Common myeloid progenitor, CD34-positive (primary cell): Measurements from ENCODE around the gene GTF2H1.

Experiments used
- CTCF ChIA-PET: fragments of 350-600 bp; sonication (Branson Sonifier 250); formaldehyde crosslinking; loops from one replicate; lab custom pipeline; 2021; ENCODE audit warnings: antibody characterized with exemption; lab: Charles Lee
- POLR2A ChIA-PET: fragments of 350-600 bp; sonication (Branson Sonifier 250); formaldehyde crosslinking; loops from one replicate; lab custom pipeline; 2021; ENCODE audit warnings: antibody characterized with exemption; lab: Charles Lee
- DNase-seq, 3 donors: peaks; one replicate each; pipeline versions ENCODE4 v3.0.0 to v3.0.0-alpha.2; 2013
- H3K27ac ChIP-seq, 2 experiments: 1 replicate in 1 of 2; 2 replicates in 1 of 2; pipeline ENCODE4 v1.7.0; 2013; ENCODE audit warnings: inconsistent platforms in 2 of 2, low read length in 2 of 2, mild to moderate bottlenecking in 2 of 2, low read depth in 1 of 2, moderate library complexity in 1 of 2; ENCODE audit not compliant: severe bottlenecking in 2 of 2, insufficient read depth in 1 of 2, poor library complexity in 1 of 2
- H3K27me3 ChIP-seq, 5 experiments: replicated peaks in 2 of 5; 1 replicate in 3 of 5; 2 replicates in 2 of 5; pipeline versions ENCODE4 v1.6.1 to v1.7.0; 2013; ENCODE audit warnings: low read length in 4 of 5, mild to moderate bottlenecking in 2 of 5, moderate library complexity in 2 of 5, inconsistent platforms in 1 of 5; ENCODE audit not compliant: insufficient read depth in 5 of 5, control insufficient read depth in 4 of 5
- H3K36me3 ChIP-seq, 4 experiments: 1 replicate in 2 of 4; 2 replicates in 2 of 4; pipeline versions ENCODE4 v1.6.1 to v1.7.0; 2013; ENCODE audit warnings: low read length in 3 of 4, control low read depth in 1 of 4, mild to moderate bottlenecking in 1 of 4; ENCODE audit not compliant: control insufficient read depth in 4 of 4, insufficient read depth in 4 of 4
- H3K4me1 ChIP-seq, 4 experiments: 1 replicate in 3 of 4; 2 replicates in 1 of 4; pipeline versions ENCODE4 v1.6.1 to v1.7.1; 2013; ENCODE audit warnings: low read length in 3 of 4, mild to moderate bottlenecking in 3 of 4, control low read depth in 1 of 4, inconsistent platforms in 1 of 4, moderate library complexity in 1 of 4; ENCODE audit not compliant: control insufficient read depth in 4 of 4, insufficient read depth in 4 of 4; ENCODE audit errors: control extremely low read depth in 1 of 4
- H3K4me3 ChIP-seq, 7 experiments: 1 replicate in 4 of 7; 2 replicates in 3 of 7; pipeline versions ENCODE4 v1.5.1 to v1.7.0; 2013; ENCODE audit warnings: mild to moderate bottlenecking in 7 of 7, low read length in 6 of 7, moderate library complexity in 6 of 7, inconsistent platforms in 2 of 7, low read depth in 2 of 7, control low read depth in 1 of 7; ENCODE audit not compliant: insufficient read depth in 4 of 7, control insufficient read depth in 1 of 7; ENCODE audit errors: extremely low read depth in 1 of 7
- H3K9me3 ChIP-seq, 5 experiments: 1 replicate in 4 of 5; 2 replicates in 1 of 5; pipeline versions ENCODE4 v1.6.1 to v1.7.1; 2013; ENCODE audit warnings: low read length in 4 of 5, mild to moderate bottlenecking in 2 of 5, inconsistent platforms in 1 of 5, low read depth in 1 of 5, moderate library complexity in 1 of 5; ENCODE audit not compliant: control insufficient read depth in 4 of 5, insufficient read depth in 2 of 5; ENCODE audit errors: control extremely low read depth in 1 of 5
- WGBS: methylation state at CpG from one replicate; pipeline ENCODE4 v1.1.5; 2013; ENCODE audit not compliant: insufficient coverage; 5-methylcytosine and 5-hydroxymethylcytosine counted together

Gene GTF2H1

DNA sequence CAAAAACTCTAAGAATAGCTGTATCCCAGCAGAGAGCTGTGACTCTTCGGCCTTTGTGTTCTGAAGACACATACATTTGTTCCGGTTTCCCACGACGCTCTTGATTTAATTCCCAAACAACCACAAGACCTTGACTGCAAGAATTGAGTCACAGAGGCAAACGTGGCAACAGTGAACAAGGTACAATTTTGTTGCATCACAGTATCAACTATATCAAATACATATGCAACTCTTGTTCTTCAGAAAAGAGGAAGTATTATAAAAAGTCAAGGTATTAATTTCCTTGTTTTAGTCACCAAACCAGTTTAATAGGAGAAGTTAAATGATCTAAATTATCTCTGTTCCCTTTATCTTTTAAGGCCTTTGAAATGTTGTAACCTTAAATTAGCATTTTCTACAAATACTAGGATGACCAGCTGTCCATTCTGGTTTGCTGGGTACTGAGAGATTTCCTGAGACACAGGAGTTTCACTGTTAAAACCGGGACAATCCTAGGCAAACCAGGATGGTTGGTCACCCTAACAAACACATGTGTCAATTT lies 11.5 kb upstream of the GTF2H1 start:
- CTCF ChIA-PET = interaction anchor here (1.1 kb wide), 1 partner anchor 10 kb away, joined by 4 read pairs; no protein-coding TSS in a partner anchor

GRCh38 chr11:18312012-18312411 lies 10.4 kb upstream of the GTF2H1 start:
- POLR2A ChIA-PET = no interaction called here
- Histone ChIP-seq H3K27me3 (no peaks in the 10 kb centered on the region), H3K27ac (no peak overlapping the region), H3K36me3 (peaks cover 16 to 49% (median 30%) of the 10 kb centered on the region in 4 experiments), H3K4me3 (no peak overlapping the region), H3K4me1 (peaks cover 0 to 3% (median 1%) of the 10 kb centered on the region in 4 experiments), H3K9me3 (no peaks in the 10 kb centered on the region)
- no peak for DNase-seq
- WGBS = 100% methylated on average over 2 of the region's 3 CpGs
- CTCF ChIA-PET = interaction anchor here (0.7 to 1.7 kb wide), 3 partner anchors 10 to 104 kb away, joined by 3 to 4 read pairs (median 3); partner anchors contain the start of genes GTF2H1 and HPS5

More for the DNA sequence above, 11.5 kb upstream of the GTF2H1 start:
- DNase-seq = peak in 2 of 3 donors; percentile 54
- H3K27ac ChIP-seq = no peak overlapping the region
- no peak overlapping the region for H3K4me3 ChIP-seq
- H3K27me3 ChIP-seq = no peaks in the 10 kb centered on the region
- peaks cover 0 to 3% (median 1%) of the 10 kb centered on the region in 4 experiments for H3K4me1 ChIP-seq
- H3K36me3 ChIP-seq = peaks cover 22 to 52% (median 39%) of the 10 kb centered on the region in 4 experiments
- 98% methylated on average over 5 of the region's 6 CpGs for WGBS
- POLR2A ChIA-PET = no interaction called here
- H3K9me3 ChIP-seq = no peaks in the 10 kb centered on the region

- 83% methylated on average over 1 of the region's 2 CpGs for whole genome bisulfite sequencing
- POLR2A ChIA-PET = no interaction called here
Observed at GRCh38 chr11:18312663-18313420, 9.5 kb upstream of the GTF2H1 start.

GRCh38 chr11:18313965-18314763 lies 8.2 kb upstream of the GTF2H1 start:
- Histone ChIP-seq H3K27ac (no peak overlapping the region), H3K27me3 (no peaks in the 10 kb centered on the region), H3K4me1 (peaks cover 0 to 7% (median 1%) of the 10 kb centered on the region in 4 experiments), H3K4me3 (no peak overlapping the region), H3K36me3 (peaks cover 8 to 38% (median 20%) of the 10 kb centered on the region in 4 experiments), H3K9me3 (no peaks in the 10 kb centered on the region)
- 84% methylated on average over 7 of the region's 10 CpGs for WGBS
- CTCF ChIA-PET = interaction anchor here (0.6 kb wide), 1 partner anchor 18 kb away, joined by 3 read pairs; no protein-coding TSS in a partner anchor
- DNase-seq = no peak
- POLR2A ChIA-PET = no interaction called here

More at GRCh38 chr11:18312663-18313420, 9.5 kb upstream of the GTF2H1 start:
- CTCF ChIA-PET = interaction anchor here (0.5 to 1.7 kb wide), 2 partner anchors 20 to 618 kb away, joined by 3 to 4 read pairs; no protein-coding TSS in a partner anchor
- Histone ChIP-seq H3K27me3 (no peaks in the 10 kb centered on the region), H3K36me3 (peaks cover 17 to 50% (median 27%) of the 10 kb centered on the region in 4 experiments), H3K9me3 (no peaks in the 10 kb centered on the region), H3K4me1 (peaks cover 0 to 3% (median 1%) of the 10 kb centered on the region in 4 experiments), H3K27ac (no peak overlapping the region), H3K4me3 (no peak overlapping the region)
- DNase-seq = no peak

- Histone ChIP-seq H3K9me3 (no peaks in the 10 kb centered on the region), H3K4me1 (peaks cover 0 to 9% (median 1%) of the 10 kb centered on the region in 4 experiments), H3K27me3 (no peaks in the 10 kb centered on the region), H3K4me3 (no peak overlapping the region), H3K27ac (no peak overlapping the region), H3K36me3 (peaks cover 2 to 30% (median 14%) of the 10 kb centered on the region in 4 experiments)
- WGBS = 98% methylated on average over 6 of the region's 9 CpGs
- CTCF ChIA-PET = interaction anchor here (0.6 to 1.0 kb wide), 2 partner anchors 15 to 17 kb away, joined by 3 read pairs; no protein-coding TSS in a partner anchor
- POLR2A ChIA-PET = no interaction called here
- no peak for DNase-seq
Observed at GRCh38 chr11:18314784-18315523, 7.4 kb upstream of the GTF2H1 start.

DNA sequence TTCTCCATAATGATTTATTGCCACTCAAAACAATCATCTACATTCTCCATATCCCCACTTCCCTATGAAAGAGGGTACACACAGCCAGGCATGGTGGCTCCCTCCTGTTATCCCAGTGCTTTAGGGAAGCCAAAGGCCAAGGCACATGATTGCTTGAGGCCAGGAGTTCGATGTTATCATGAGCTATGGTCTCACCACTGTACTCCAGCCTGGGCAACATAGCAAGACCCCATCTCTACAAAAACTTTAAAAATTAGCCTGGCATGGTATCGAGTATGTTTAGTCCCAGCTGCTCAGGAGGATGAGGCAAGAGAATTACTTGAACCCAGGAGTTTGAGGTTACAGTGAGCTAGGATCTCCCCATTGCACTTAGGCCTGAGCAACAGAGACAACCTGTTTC lies 6.5 kb upstream of the GTF2H1 start:
- Histone ChIP-seq H3K9me3 (no peaks in the 10 kb centered on the region), H3K27ac (no peak overlapping the region), H3K4me1 (peaks cover 0 to 18% (median 7%) of the 10 kb centered on the region in 4 experiments), H3K27me3 (no peaks in the 10 kb centered on the region), H3K36me3 (peaks cover 2 to 22% (median 10%) of the 10 kb centered on the region in 4 experiments), H3K4me3 (no peak overlapping the region)
- 100% methylated on average over 1 of the region's 2 CpGs for WGBS
- no peak for DNase-seq
- ChIA-PET POLR2A (no interaction called here), CTCF (interaction anchor here (0.8 to 1.0 kb wide), 2 partner anchors 9 to 16 kb away, joined by 3 to 4 read pairs; no protein-coding TSS in a partner anchor)
